ENCODE results near the gene IFNW1.
A peak's percentile ranks its signal among the peaks of the same experiment; 100 is the strongest.

GRCh38 chr9:21110708-21111576, 30.7 kb downstream of the IFNW1 start:
- TF ChIP-seq CTCF (IDR thresholded peaks at IDR 0.05; ENCODE audit: poor library complexity) (peak; percentile 92), EZH2phosphoT487 (IDR thresholded peaks at IDR 0.05; ENCODE audit: low read depth, severe bottlenecking, unreplicated experiment) (no peak)
